C4-2B (cell line): ENCODE results near the gene SETBP1.

Experiments used
- ZFX ChIP-seq: fragments of 450-650 bp; IDR thresholded peaks from 2 replicates; pipeline ENCODE4 v1.6.1; 2017
- TF ChIP-seq, protein P1 (sequence below): fragments of 450-650 bp; conservative IDR thresholded peaks from 2 replicates; pipeline ENCODE4 v1.5.1; 2017; ENCODE audit warnings: mild to moderate bottlenecking

DNA sequence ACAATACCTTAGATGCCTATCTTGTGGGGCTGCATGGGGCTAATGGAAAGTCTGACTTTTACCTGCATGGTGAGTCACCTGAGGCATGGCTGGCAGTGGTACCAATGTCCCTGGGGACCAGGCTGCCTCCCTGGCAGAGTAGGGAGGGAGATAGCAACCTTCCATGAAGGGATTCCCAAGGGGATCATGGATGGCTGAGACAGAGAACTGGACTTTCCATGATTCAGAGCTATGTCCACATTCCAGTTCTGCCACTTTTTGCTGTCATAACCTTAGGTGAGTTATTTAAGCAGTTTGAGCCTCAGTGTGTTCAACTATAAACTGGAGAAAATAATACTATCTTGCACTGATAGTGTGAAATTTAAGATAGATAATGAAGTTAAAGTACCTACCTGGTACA, 178.6 kb downstream of the SETBP1 start:
- TF ChIP-seq, protein P1, sequence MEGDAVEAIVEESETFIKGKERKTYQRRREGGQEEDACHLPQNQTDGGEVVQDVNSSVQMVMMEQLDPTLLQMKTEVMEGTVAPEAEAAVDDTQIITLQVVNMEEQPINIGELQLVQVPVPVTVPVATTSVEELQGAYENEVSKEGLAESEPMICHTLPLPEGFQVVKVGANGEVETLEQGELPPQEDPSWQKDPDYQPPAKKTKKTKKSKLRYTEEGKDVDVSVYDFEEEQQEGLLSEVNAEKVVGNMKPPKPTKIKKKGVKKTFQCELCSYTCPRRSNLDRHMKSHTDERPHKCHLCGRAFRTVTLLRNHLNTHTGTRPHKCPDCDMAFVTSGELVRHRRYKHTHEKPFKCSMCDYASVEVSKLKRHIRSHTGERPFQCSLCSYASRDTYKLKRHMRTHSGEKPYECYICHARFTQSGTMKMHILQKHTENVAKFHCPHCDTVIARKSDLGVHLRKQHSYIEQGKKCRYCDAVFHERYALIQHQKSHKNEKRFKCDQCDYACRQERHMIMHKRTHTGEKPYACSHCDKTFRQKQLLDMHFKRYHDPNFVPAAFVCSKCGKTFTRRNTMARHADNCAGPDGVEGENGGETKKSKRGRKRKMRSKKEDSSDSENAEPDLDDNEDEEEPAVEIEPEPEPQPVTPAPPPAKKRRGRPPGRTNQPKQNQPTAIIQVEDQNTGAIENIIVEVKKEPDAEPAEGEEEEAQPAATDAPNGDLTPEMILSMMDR, result no peak
- no peak for TF ChIP-seq ZFX
